ENCODE results near the gene DCHS2.

The DCHS2 gene

DNA sequence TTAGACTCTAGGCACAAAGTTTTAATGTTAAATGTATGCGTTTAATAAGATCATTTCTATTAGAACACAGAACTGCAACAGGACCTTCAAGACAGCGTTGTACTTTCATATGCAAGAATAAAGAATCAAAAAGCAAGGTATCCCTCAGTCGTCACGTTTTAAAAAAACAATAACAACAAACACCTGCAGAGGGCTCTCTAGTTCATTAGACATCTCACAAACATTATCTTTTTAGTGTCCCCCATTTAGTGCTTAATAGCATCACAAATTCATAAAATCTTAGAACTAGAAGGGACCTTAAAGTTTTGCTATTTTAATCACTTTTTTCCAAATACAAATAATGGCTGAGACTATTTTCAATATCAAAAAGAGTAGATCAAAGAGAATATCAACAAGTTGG, 236.6 kb downstream of the DCHS2 start:
- Histone ChIP-seq H4K5ac (ENCODE audit: low read length) (no peak overlapping the region), H2BK15ac (replicated peaks; ENCODE audit: low read depth) (no peak overlapping the region), H4K8ac (ENCODE audit: low read depth, low read length) (no peak overlapping the region), H3K4me3 (ENCODE audit: low read length) (no peak overlapping the region), H3K36me3 (ENCODE audit: control insufficient read depth, insufficient read depth, low read length) (no peaks in the 10 kb centered on the region), H3K9ac (ENCODE audit: low read length) (no peak overlapping the region), H2AK5ac (ENCODE audit: low read length) (no peak overlapping the region), H3K56ac (ENCODE audit: low read length) (no peak overlapping the region), H3K79me1 (ENCODE audit: low read length) (no peaks in the 10 kb centered on the region), H3K79me2 (ENCODE audit: control insufficient read depth, insufficient read depth, low read length) (no peaks in the 10 kb centered on the region), H3K4me1 (ENCODE audit: control insufficient read depth, low read depth, low read length) (no peaks in the 10 kb centered on the region), H3K4me2 (ENCODE audit: low read length) (no peak overlapping the region), H3K23ac (ENCODE audit: low read length) (no peak overlapping the region), H3K27ac (ENCODE audit: low read depth, low read length) (no peak overlapping the region), H3K27me3 (ENCODE audit: insufficient read depth, low read length, poor library complexity) (no peaks in the 10 kb centered on the region), H3K18ac (ENCODE audit: low read length) (no peak overlapping the region), H2BK5ac (ENCODE audit: low read length) (no peak overlapping the region), H3K4ac (ENCODE audit: low read depth, low read length) (no peak overlapping the region), H2BK120ac (ENCODE audit: low read depth, low read length) (no peak overlapping the region)
- peak; percentile 3 for DNase-seq
- WGBS (ENCODE audit: extremely low coverage, insufficient coverage, low lambda C conversion rate): no CpG with 5 or more reads among the region's 4 CpGs

DNA sequence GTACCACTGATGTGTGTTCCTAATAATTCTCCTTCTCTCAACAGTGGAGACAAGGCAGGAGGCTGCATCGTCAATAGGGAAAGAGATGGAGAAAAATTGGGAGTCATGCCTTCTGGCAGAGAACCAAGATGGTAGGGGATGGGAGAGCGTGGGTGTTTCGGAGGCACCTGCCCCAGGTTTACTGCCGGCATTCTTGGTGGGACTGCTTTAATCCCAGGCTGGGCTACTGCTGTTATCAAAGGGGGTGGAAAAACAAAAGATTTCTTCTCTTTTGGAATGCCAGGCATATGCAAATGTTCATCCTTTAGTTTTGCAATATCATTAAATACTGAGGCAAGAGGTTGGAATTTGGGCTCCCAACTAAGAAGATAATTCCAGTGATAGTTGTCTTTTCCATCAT, 257.0 kb downstream of the DCHS2 start:
- DNase-seq: no peak
- H2BK120ac ChIP-seq (ENCODE audit: low read depth, low read length): no peak overlapping the region
- H3K9ac ChIP-seq (ENCODE audit: low read length): no peak overlapping the region
- WGBS (ENCODE audit: extremely low coverage, insufficient coverage, low lambda C conversion rate): no CpG with 5 or more reads among the region's 4 CpGs
- no peak overlapping the region for H2BK5ac ChIP-seq (ENCODE audit: low read length)
- no peak overlapping the region for H4K5ac ChIP-seq (ENCODE audit: low read length)
- no peaks in the 10 kb centered on the region for H3K79me2 ChIP-seq (ENCODE audit: control insufficient read depth, insufficient read depth, low read length)
- no peak overlapping the region for H3K23ac ChIP-seq (ENCODE audit: low read length)
- H3K4me1 ChIP-seq (ENCODE audit: control insufficient read depth, low read depth, low read length): no peaks in the 10 kb centered on the region
- no peak overlapping the region for H3K18ac ChIP-seq (ENCODE audit: low read length)
- no peak overlapping the region for H3K56ac ChIP-seq (ENCODE audit: low read length)
- no peaks in the 10 kb centered on the region for H3K79me1 ChIP-seq (ENCODE audit: low read length)
- H2AK5ac ChIP-seq (ENCODE audit: low read length): no peak overlapping the region
- no peaks in the 10 kb centered on the region for H3K27me3 ChIP-seq (ENCODE audit: insufficient read depth, low read length, poor library complexity)
- H3K4me2 ChIP-seq (ENCODE audit: low read length): no peak overlapping the region
- H2BK15ac ChIP-seq (replicated peaks; ENCODE audit: low read depth): no peak overlapping the region
- H3K4ac ChIP-seq (ENCODE audit: low read depth, low read length): no peak overlapping the region
- no peaks in the 10 kb centered on the region for H3K36me3 ChIP-seq (ENCODE audit: control insufficient read depth, insufficient read depth, low read length)
- H3K4me3 ChIP-seq (ENCODE audit: low read length): no peak overlapping the region
- H3K27ac ChIP-seq (ENCODE audit: low read depth, low read length): no peak overlapping the region
- H4K8ac ChIP-seq (ENCODE audit: low read depth, low read length): no peak overlapping the region

- H3K23ac ChIP-seq (ENCODE audit: low read length): no peak overlapping the region
- no peak overlapping the region for H4K5ac ChIP-seq (ENCODE audit: low read length)
- no CpG with 5 or more reads among the region's 2 CpGs for WGBS (ENCODE audit: extremely low coverage, insufficient coverage, low lambda C conversion rate)
- no peaks in the 10 kb centered on the region for H3K79me2 ChIP-seq (ENCODE audit: control insufficient read depth, insufficient read depth, low read length)
- no peak overlapping the region for H3K4me2 ChIP-seq (ENCODE audit: low read length)
- no peak overlapping the region for H3K18ac ChIP-seq (ENCODE audit: low read length)
- H3K56ac ChIP-seq (ENCODE audit: low read length): no peak overlapping the region
- H3K36me3 ChIP-seq (ENCODE audit: control insufficient read depth, insufficient read depth, low read length): no peaks in the 10 kb centered on the region
- H2BK120ac ChIP-seq (ENCODE audit: low read depth, low read length): no peak overlapping the region
- H3K27me3 ChIP-seq (ENCODE audit: insufficient read depth, low read length, poor library complexity): no peaks in the 10 kb centered on the region
- H4K8ac ChIP-seq (ENCODE audit: low read depth, low read length): no peak overlapping the region
- H3K79me1 ChIP-seq (ENCODE audit: low read length): no peaks in the 10 kb centered on the region
- no peaks in the 10 kb centered on the region for H3K4me1 ChIP-seq (ENCODE audit: control insufficient read depth, low read depth, low read length)
- no peak overlapping the region for H3K4me3 ChIP-seq (ENCODE audit: low read length)
- no peak overlapping the region for H2BK15ac ChIP-seq (replicated peaks; ENCODE audit: low read depth)
- no peak overlapping the region for H3K9ac ChIP-seq (ENCODE audit: low read length)
- H2AK5ac ChIP-seq (ENCODE audit: low read length): no peak overlapping the region
- no peak overlapping the region for H3K27ac ChIP-seq (ENCODE audit: low read depth, low read length)
- H2BK5ac ChIP-seq (ENCODE audit: low read length): no peak overlapping the region
- DNase-seq: no peak
- H3K4ac ChIP-seq (ENCODE audit: low read depth, low read length): no peak overlapping the region
Observed at GRCh38 chr4:154231806-154232478, 259.7 kb downstream of the DCHS2 start.

DNA sequence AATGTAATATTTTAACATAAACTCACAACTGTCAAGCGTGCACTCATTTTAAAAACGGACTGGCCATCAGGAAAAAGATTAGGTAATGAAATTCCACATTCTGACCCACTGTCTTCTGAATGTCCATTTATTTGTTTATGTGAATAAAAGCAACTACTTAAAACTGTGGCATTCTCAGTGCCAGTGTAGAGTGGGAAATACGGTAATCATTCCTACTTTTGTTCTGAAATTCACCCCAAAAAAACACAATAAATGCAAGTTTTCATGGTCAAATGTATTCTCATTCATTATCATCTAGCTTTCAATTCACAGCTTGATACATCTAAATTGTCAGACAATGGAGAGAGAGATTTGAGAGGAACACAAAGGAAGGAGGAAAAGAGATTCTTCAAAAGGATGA, 260.9 kb downstream of the DCHS2 start:
- WGBS (ENCODE audit: extremely low coverage, insufficient coverage, low lambda C conversion rate): no CpG with 5 or more reads among the region's 3 CpGs

DNA sequence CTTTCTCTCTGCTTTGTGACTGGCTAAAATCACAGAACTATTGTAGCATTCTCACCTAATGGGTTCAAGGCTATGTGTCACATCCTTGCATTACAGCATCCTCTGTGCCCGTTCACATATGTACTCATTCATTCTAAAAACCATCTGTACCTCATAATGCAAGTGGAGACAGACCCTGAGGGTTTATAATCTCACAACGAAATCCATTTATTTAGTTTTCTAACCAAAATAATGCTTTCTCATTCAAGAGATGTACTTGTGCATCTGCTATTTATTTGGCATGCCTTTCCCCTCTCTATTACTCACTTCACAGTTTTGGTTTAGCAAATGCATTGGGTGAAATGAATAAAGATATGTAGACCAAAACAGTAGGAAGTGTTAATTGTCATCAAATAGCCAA, 261.5 kb downstream of the DCHS2 start:
- H2BK5ac ChIP-seq (ENCODE audit: low read length): no peak overlapping the region
- no peak overlapping the region for H3K27ac ChIP-seq (ENCODE audit: low read depth, low read length)
- H3K18ac ChIP-seq (ENCODE audit: low read length): no peak overlapping the region
- no peak overlapping the region for H4K8ac ChIP-seq (ENCODE audit: low read depth, low read length)
- no peaks in the 10 kb centered on the region for H3K36me3 ChIP-seq (ENCODE audit: control insufficient read depth, insufficient read depth, low read length)
- H3K4ac ChIP-seq (ENCODE audit: low read depth, low read length): no peak overlapping the region
- no peaks in the 10 kb centered on the region for H3K79me2 ChIP-seq (ENCODE audit: control insufficient read depth, insufficient read depth, low read length)
- H3K27me3 ChIP-seq (ENCODE audit: insufficient read depth, low read length, poor library complexity): no peaks in the 10 kb centered on the region
- H3K4me1 ChIP-seq (ENCODE audit: control insufficient read depth, low read depth, low read length): no peaks in the 10 kb centered on the region
- H2BK120ac ChIP-seq (ENCODE audit: low read depth, low read length): no peak overlapping the region
- H2BK15ac ChIP-seq (replicated peaks; ENCODE audit: low read depth): no peak overlapping the region
- DNase-seq: no peak
- H4K5ac ChIP-seq (ENCODE audit: low read length): no peak overlapping the region
- H2AK5ac ChIP-seq (ENCODE audit: low read length): no peak overlapping the region
- H3K23ac ChIP-seq (ENCODE audit: low read length): no peak overlapping the region
- H3K9ac ChIP-seq (ENCODE audit: low read length): no peak overlapping the region
- WGBS (ENCODE audit: extremely low coverage, insufficient coverage, low lambda C conversion rate): no CpG with 5 or more reads among the region's 2 CpGs
- no peak overlapping the region for H3K4me2 ChIP-seq (ENCODE audit: low read length)
- no peak overlapping the region for H3K56ac ChIP-seq (ENCODE audit: low read length)
- H3K79me1 ChIP-seq (ENCODE audit: low read length): no peaks in the 10 kb centered on the region
- no peak overlapping the region for H3K4me3 ChIP-seq (ENCODE audit: low read length)

More for the DNA sequence above, 260.9 kb downstream of the DCHS2 start:
- Histone ChIP-seq H3K23ac (ENCODE audit: low read length) (no peak overlapping the region), H4K5ac (ENCODE audit: low read length) (no peak overlapping the region), H3K27me3 (ENCODE audit: insufficient read depth, low read length, poor library complexity) (no peaks in the 10 kb centered on the region), H3K4me1 (ENCODE audit: control insufficient read depth, low read depth, low read length) (no peaks in the 10 kb centered on the region), H3K9ac (ENCODE audit: low read length) (no peak overlapping the region), H3K4me2 (ENCODE audit: low read length) (no peak overlapping the region), H2BK15ac (replicated peaks; ENCODE audit: low read depth) (no peak overlapping the region), H3K18ac (ENCODE audit: low read length) (no peak overlapping the region), H2BK120ac (ENCODE audit: low read depth, low read length) (no peak overlapping the region), H2BK5ac (ENCODE audit: low read length) (no peak overlapping the region), H3K4ac (ENCODE audit: low read depth, low read length) (no peak overlapping the region), H3K27ac (ENCODE audit: low read depth, low read length) (no peak overlapping the region), H3K36me3 (ENCODE audit: control insufficient read depth, insufficient read depth, low read length) (no peaks in the 10 kb centered on the region), H3K4me3 (ENCODE audit: low read length) (no peak overlapping the region), H4K8ac (ENCODE audit: low read depth, low read length) (no peak overlapping the region), H3K56ac (ENCODE audit: low read length) (no peak overlapping the region), H2AK5ac (ENCODE audit: low read length) (no peak overlapping the region), H3K79me1 (ENCODE audit: low read length) (no peaks in the 10 kb centered on the region), H3K79me2 (ENCODE audit: control insufficient read depth, insufficient read depth, low read length) (no peaks in the 10 kb centered on the region)
- DNase-seq: no peak

GRCh38 chr4:154222875-154223274, 268.7 kb downstream of the DCHS2 start:
- no peak overlapping the region for H2BK120ac ChIP-seq (ENCODE audit: low read depth, low read length)
- H3K23ac ChIP-seq (ENCODE audit: low read length): no peak overlapping the region
- no peak overlapping the region for H3K9ac ChIP-seq (ENCODE audit: low read length)
- no peak overlapping the region for H3K4me2 ChIP-seq (ENCODE audit: low read length)
- H4K5ac ChIP-seq (ENCODE audit: low read length): no peak overlapping the region
- no peak overlapping the region for H3K27ac ChIP-seq (ENCODE audit: low read depth, low read length)
- H2AK5ac ChIP-seq (ENCODE audit: low read length): no peak overlapping the region
- no peak overlapping the region for H3K4me3 ChIP-seq (ENCODE audit: low read length)
- H3K56ac ChIP-seq (ENCODE audit: low read length): no peak overlapping the region
- H4K8ac ChIP-seq (ENCODE audit: low read depth, low read length): no peak overlapping the region
- no peak overlapping the region for H2BK15ac ChIP-seq (replicated peaks; ENCODE audit: low read depth)
- no peaks in the 10 kb centered on the region for H3K36me3 ChIP-seq (ENCODE audit: control insufficient read depth, insufficient read depth, low read length)
- no peak for DNase-seq
- no peaks in the 10 kb centered on the region for H3K79me1 ChIP-seq (ENCODE audit: low read length)
- H3K4ac ChIP-seq (ENCODE audit: low read depth, low read length): no peak overlapping the region
- no peaks in the 10 kb centered on the region for H3K4me1 ChIP-seq (ENCODE audit: control insufficient read depth, low read depth, low read length)
- H2BK5ac ChIP-seq (ENCODE audit: low read length): no peak overlapping the region
- no peak overlapping the region for H3K18ac ChIP-seq (ENCODE audit: low read length)
- H3K79me2 ChIP-seq (ENCODE audit: control insufficient read depth, insufficient read depth, low read length): no peaks in the 10 kb centered on the region
- no peaks in the 10 kb centered on the region for H3K27me3 ChIP-seq (ENCODE audit: insufficient read depth, low read length, poor library complexity)

Measured in mesendoderm (in vitro differentiated cells).